Tibial nerve (tissue), 4 donors: ENCODE measurements around the gene DLG4. TPM values are rescaled to one million over a fixed set of nuclear protein-coding genes. Genes with fewer than 3 reads are reported as not detected.

Source experiments
- DNase-seq, 2 donors: peaks; one replicate each; pipeline ENCODE4 v3.0.0-alpha.2; 2019; ENCODE audit warnings: low spot score in 2 of 2
- H3K27ac ChIP-seq, 4 donors: fragments of 200-600 bp; sonication (generic) in 3 of 4; one replicate each; pipeline ENCODE4 v1.5.1; 2017 to 2019; ENCODE audit warnings: mild to moderate bottlenecking in 1 of 4
- H3K27me3 ChIP-seq, 2 donors: fragments of 200-600 bp; sonication (generic) in 1 of 2; one replicate each; pipeline versions ENCODE4 v1.5.1 to v1.6.0; 2017 to 2019
- H3K36me3 ChIP-seq, 3 donors: fragments of 200-600 bp; sonication (generic); one replicate each; pipeline ENCODE4 v1.5.1; 2018 to 2019
- H3K4me1 ChIP-seq, 4 donors: fragments of 200-600 bp; sonication (generic) in 3 of 4; one replicate each; pipeline ENCODE4 v1.5.1; 2017 to 2019
- H3K4me3 ChIP-seq, 4 donors: fragments of 200-600 bp; sonication (generic) in 3 of 4; one replicate each; pipeline ENCODE4 v1.5.1; 2017 to 2019; ENCODE audit warnings: mild to moderate bottlenecking in 1 of 4, moderate library complexity in 1 of 4
- H3K9me3 ChIP-seq, 4 donors: fragments of 200-600 bp; sonication (generic) in 3 of 4; one replicate each; pipeline ENCODE4 v1.5.1; 2017 to 2019
- CTCF ChIP-seq, 5 experiments: fragments of 200-600 bp in 3 of 5; fragments of 450-650 bp in 2 of 5; sonication (generic) in 3 of 5; IDR thresholded peaks; one replicate each; pipeline ENCODE4 v1.5.1; 2016 to 2019; ENCODE audit warnings: antibody characterized with exemption in 5 of 5, mild to moderate bottlenecking in 3 of 5, moderate library complexity in 2 of 5
- EP300 ChIP-seq, 2 donors: sonication (generic); formaldehyde crosslinking; IDR thresholded peaks; one replicate each; pipeline ENCODE4 v1.6.1; 2017; ENCODE audit warnings: antibody characterized with exemption in 2 of 2, mild to moderate bottlenecking in 1 of 2
- POLR2A ChIP-seq, 2 donors: fragments of 450-650 bp; IDR thresholded peaks; one replicate each; pipeline ENCODE4 v1.6.1; 2017; ENCODE audit warnings: antibody characterized with exemption in 2 of 2, mild to moderate bottlenecking in 2 of 2, moderate library complexity in 2 of 2
- WGBS, 2 donors: methylation state at CpG; one replicate each; pipeline ENCODE4 v1.1.5; 2018; 5-methylcytosine and 5-hydroxymethylcytosine counted together
- total RNA-seq, 4 donors: library from RNA; depleted of rRNA; stranded (reverse); fragments of >200 nt; gene quantifications; one replicate each; pipeline ENCODE4 v1.1.0, GENCODE V29; 2016

The DLG4 gene
- total RNA-seq, 4 donors from 2014 or later, result 7.3 to 22.8 (median 16.1) TPM

GRCh38 chr17:7242717-7243452 lies 23.2 kb upstream of the DLG4 start:
- H3K4me1 ChIP-seq, result peaks cover 3 to 43% (median 21%) of the 10 kb centered on the region in 4 donors
- WGBS, 2 donors, result 1% methylated on average over 46 to 49 of the region's 49 CpGs
- no peaks in the 10 kb centered on the region for H3K27me3 ChIP-seq
- H3K4me3 ChIP-seq, result peak overlapping the region; percentile 64 to 96 (median 76)
- DNase-seq, result peak; percentile 96 to 98
- H3K36me3 ChIP-seq, result peaks cover 3 to 47% (median 17%) of the 10 kb centered on the region in 3 donors
- H3K9me3 ChIP-seq, result no peaks in the 10 kb centered on the region
- TF ChIP-seq EP300 (IDR thresholded peaks at IDR 0.05) (peak; percentile 98 to 99), POLR2A (IDR thresholded peaks at IDR 0.05) (peak; percentile 20 to 68), CTCF (IDR thresholded peaks at IDR 0.05) (peak in 1 of 5 experiments; percentile 37)
- H3K27ac ChIP-seq, result peak overlapping the region; percentile 96 to 99 (median 98)

GRCh38 chr17:7241783-7242716 lies 22.4 kb upstream of the DLG4 start, which contains the start of gene GABARAP:
TSS of gene GABARAP (minus strand) at chr17:7242449. CDS start at chr17:7242330, 119 bp downstream.
- 0% methylated on average over 51 to 59 of the region's 62 CpGs for WGBS, 2 donors
- Histone ChIP-seq H3K4me3 (peak within 1 kb of the TSS; percentile 64 to 96 (median 76)), H3K4me1 (peaks cover 3 to 42% (median 27%) of the 10 kb centered on the region in 4 donors), H3K27me3 (no peaks in the 10 kb centered on the region), H3K36me3 (peaks cover 3 to 46% (median 17%) of the 10 kb centered on the region in 3 donors), H3K27ac (peak within 1 kb of the TSS; percentile 96 to 99 (median 98)), H3K9me3 (no peaks in the 10 kb centered on the region)
- peak; percentile 94 to 99 for DNase-seq
- no peak for TF ChIP-seq CTCF (IDR thresholded peaks at IDR 0.05)
- peak; percentile 45 to 91 for TF ChIP-seq EP300 (IDR thresholded peaks at IDR 0.05)
- peak; percentile 76 to 83 for TF ChIP-seq POLR2A (IDR thresholded peaks at IDR 0.05)

GRCh38 chr17:7241090-7241733 lies 21.6 kb upstream of the DLG4 start:
- Histone ChIP-seq H3K27me3 (no peaks in the 10 kb centered on the region), H3K36me3 (peaks cover 3 to 44% (median 17%) of the 10 kb centered on the region in 3 donors), H3K4me3 (peak overlapping the region; percentile 64 to 96 (median 76)), H3K27ac (peak overlapping the region; percentile 96 to 99 (median 98)), H3K4me1 (peaks cover 3 to 47% (median 28%) of the 10 kb centered on the region in 4 donors), H3K9me3 (no peaks in the 10 kb centered on the region)
- DNase-seq, result no peak
- TF ChIP-seq POLR2A (IDR thresholded peaks at IDR 0.05) (no peak), CTCF (IDR thresholded peaks at IDR 0.05) (no peak), EP300 (IDR thresholded peaks at IDR 0.05) (no peak)
- WGBS, 2 donors, result 30 to 37% methylated on average over 9 of the region's 9 CpGs

- Histone ChIP-seq H3K27ac (peak overlapping the region; percentile 96 to 99 (median 98)), H3K36me3 (peaks cover 3 to 44% (median 9%) of the 10 kb centered on the region in 3 donors), H3K27me3 (no peaks in the 10 kb centered on the region), H3K9me3 (no peaks in the 10 kb centered on the region), H3K4me3 (peak overlapping the region in 1 of 4 donors; percentile 64), H3K4me1 (peaks cover 3 to 55% (median 28%) of the 10 kb centered on the region in 4 donors)
- no peak for TF ChIP-seq EP300 (IDR thresholded peaks at IDR 0.05)
- no peak for TF ChIP-seq CTCF (IDR thresholded peaks at IDR 0.05)
- no peak for TF ChIP-seq POLR2A (IDR thresholded peaks at IDR 0.05)
- DNase-seq, result no peak
- 62 to 63% methylated on average over 4 of the region's 4 CpGs for WGBS, 2 donors
Observed at GRCh38 chr17:7240375-7240774, 20.7 kb upstream of the DLG4 start.
